PFSK-1 (cell line): ENCODE measurements around the gene COX14.

Experiments
- FOXP2 ChIP-seq: optimal IDR thresholded peaks from 2 replicates; pipeline ENCODE3; 2011; ENCODE audit warnings: borderline replicate concordance, control low read depth, inconsistent platforms; ENCODE audit not compliant: insufficient read depth; ENCODE audit errors: extremely low read length, extremely low read depth
- POLR2AphosphoS5 ChIP-seq: IDR thresholded peaks from 2 replicates; pipeline ENCODE4 v1.6.1; 2012; ENCODE audit warnings: low read depth, mild to moderate bottlenecking, control low read depth, low read length, moderate library complexity
- REST ChIP-seq, 2 experiments: IDR thresholded peaks; 2 replicates each; pipeline versions ENCODE4 v1.6.1 to v1.8.0; 2011 to 2012; ENCODE audit warnings: low read depth in 2 of 2, low read length in 2 of 2, control low read depth in 1 of 2, inconsistent platforms in 1 of 2, mild to moderate bottlenecking in 1 of 2, moderate library complexity in 1 of 2; ENCODE audit not compliant: insufficient read depth in 1 of 2
- SIN3A ChIP-seq: IDR thresholded peaks from 2 replicates; pipeline ENCODE4 v1.6.1; 2012; ENCODE audit warnings: mild to moderate bottlenecking, low read length, moderate library complexity, borderline replicate concordance; ENCODE audit not compliant: insufficient read depth
- TAF1 ChIP-seq: IDR thresholded peaks from 2 replicates; pipeline ENCODE4 v1.6.1; 2012; ENCODE audit warnings: low read length, control low read depth, borderline replicate concordance; ENCODE audit not compliant: insufficient read depth

COX14 gene

GRCh38 chr12:50162230-50162629, 50.2 kb downstream of the COX14 start:
- no peak for TF ChIP-seq POLR2AphosphoS5
- no peak for TF ChIP-seq TAF1
- TF ChIP-seq REST (IDR thresholded peaks at IDR 0.05; ENCODE audit: insufficient read depth in 1 of 2, low read depth in 2 of 2, low read length in 2 of 2) = no peak
- TF ChIP-seq FOXP2 = no peak
- TF ChIP-seq SIN3A = no peak

GRCh38 chr12:50164963-50165362, 52.9 kb downstream of the COX14 start:
- TF ChIP-seq FOXP2 = no peak
- TF ChIP-seq SIN3A = no peak

- TF ChIP-seq SIN3A (no peak), POLR2AphosphoS5 (no peak), FOXP2 (no peak), REST (IDR thresholded peaks at IDR 0.05; ENCODE audit: insufficient read depth in 1 of 2, low read depth in 2 of 2, low read length in 2 of 2) (no peak), TAF1 (no peak)
Observed at GRCh38 chr12:50166799-50167048, 54.7 kb downstream of the COX14 start.

GRCh38 chr12:50167049-50167828, 55.2 kb downstream of the COX14 start, which contains the start of gene CERS5:
CERS5 (minus strand) TSS chr12:50167369; CDS start chr12:50167297, 72 bp downstream.
- TF ChIP-seq POLR2AphosphoS5 (peak; percentile 58; the same call in 1 of the 2 replicates), SIN3A (0 out of 2 replicates have a peak, but pooled peaks have one; percentile 6), FOXP2 (peak; percentile 27), REST (IDR thresholded peaks at IDR 0.05; ENCODE audit: insufficient read depth in 1 of 2, low read depth in 2 of 2, low read length in 2 of 2) (no peak; a peak in 1 of 4 replicates), TAF1 (peak; percentile 81; the same call in 1 of the 2 replicates)
